Spleen (tissue), 11 donors: ENCODE results near the gene THAP7. TPM values are rescaled to one million over a fixed set of nuclear protein-coding genes. Genes with fewer than 3 reads are reported as not detected.

Source experiments
- DNase-seq: peaks from one replicate; pipeline ENCODE4 v3.0.0-alpha.2; 2020
- H3K27ac ChIP-seq, 8 donors: fragments of 200-600 bp; sonication (generic) in 7 of 8; 1 replicate in 4 of 8; 2 replicates in 4 of 8; pipeline versions ENCODE4 v1.5.0 to v1.8.0; 2016 to 2021; ENCODE audit warnings: inconsistent platforms in 4 of 8, mild to moderate bottlenecking in 4 of 8, moderate library complexity in 1 of 8
- H3K27me3 ChIP-seq, 7 donors: fragments of 200-600 bp; sonication (generic) in 6 of 7; replicated peaks in 1 of 7; 1 replicate in 4 of 7; 2 replicates in 3 of 7; pipeline versions ENCODE4 v1.5.0 to v1.8.0; 2016 to 2021; ENCODE audit warnings: inconsistent platforms in 3 of 7, mild to moderate bottlenecking in 1 of 7
- H3K36me3 ChIP-seq, 6 donors: fragments of 200-600 bp; sonication (generic) in 5 of 6; 1 replicate in 4 of 6; 2 replicates in 2 of 6; pipeline versions ENCODE4 v1.5.0 to v1.8.0; 2016 to 2021; ENCODE audit warnings: inconsistent platforms in 2 of 6
- H3K4me1 ChIP-seq, 6 donors: fragments of 200-600 bp; sonication (generic) in 5 of 6; 1 replicate in 3 of 6; 2 replicates in 3 of 6; pipeline versions ENCODE4 v1.5.0 to v1.8.0; 2016 to 2021; ENCODE audit warnings: inconsistent platforms in 3 of 6
- H3K4me3 ChIP-seq, 8 donors: fragments of 200-600 bp; sonication (generic) in 7 of 8; 1 replicate in 4 of 8; 2 replicates in 4 of 8; pipeline versions ENCODE4 v1.5.0 to v1.8.0; 2016 to 2021; ENCODE audit warnings: inconsistent platforms in 4 of 8, mild to moderate bottlenecking in 4 of 8, moderate library complexity in 2 of 8
- H3K9me3 ChIP-seq, 8 donors: fragments of 200-600 bp; sonication (generic) in 7 of 8; 1 replicate in 4 of 8; 2 replicates in 4 of 8; pipeline versions ENCODE4 v1.5.0 to v1.8.0; 2016 to 2021; ENCODE audit warnings: inconsistent platforms in 4 of 8
- POLR2A ChIP-seq, 3 donors: fragments of 450-650 bp; IDR thresholded peaks; one replicate each; pipeline ENCODE4 v1.5.1; 2017; ENCODE audit warnings: antibody characterized with exemption in 3 of 3, mild to moderate bottlenecking in 1 of 3
- POLR2AphosphoS5 ChIP-seq, 3 donors: sonication (generic); formaldehyde crosslinking; IDR thresholded peaks; one replicate each; pipeline ENCODE4 v1.5.1; 2017; ENCODE audit warnings: antibody characterized with exemption in 3 of 3
- WGBS, 5 donors: extraction: QIAGEN DNeasy Blood & Tissue Kit in 3 of 5; methylation state at CpG; one replicate each; pipeline versions ENCODE4 v1.1.5 to v1.1.7; 2013 to 2018; 5-methylcytosine and 5-hydroxymethylcytosine counted together
- intact Hi-C: fragments of 100-400 bp; cut with DNase I; formaldehyde crosslinking; loops from one replicate; pipeline ENCODE4 v1.15.0; 2023; ENCODE audit warnings: low total_unique reads
- polyA plus RNA-seq, 3 donors: library from polyadenylated mRNA; stranded (reverse); fragments of 200-250 nt; gene quantifications; one replicate each; pipeline ENCODE4 v1.2.1, GENCODE V29; 2013
- total RNA-seq, 7 donors: library from RNA; depleted of rRNA in 3 of 7; stranded (reverse); fragments of >200 nt in 3 of 7; fragmentation: NEBNext Ultra II Directional in 4 of 7; extraction: Animal tissue kit (Norgen Biotek cat#: 25700) in 4 of 7; gene quantifications; one replicate each; pipeline versions ENCODE4 v1.1.0 to v1.2.1, GENCODE V29; 2016 to 2021
- TF ChIP-seq, protein P1 (sequence below), 11 experiments: fragments of 200-600 bp in 7 of 11; fragments of 450-650 bp in 4 of 11; sonication (generic) in 4 of 11; IDR thresholded peaks in 8 of 11; conservative IDR thresholded peaks in 3 of 11; 1 replicate in 7 of 11; 2 replicates in 4 of 11; pipeline versions ENCODE4 v1.4.0 to v1.8.0; 2016 to 2021; ENCODE audit warnings: antibody characterized with exemption in 11 of 11, inconsistent platforms in 4 of 11, mild to moderate bottlenecking in 1 of 11
- donor health status: healthy with polysubstance abuse.
- donor health status: DM: no; HTN: no; CAD: no; lungs with moderate emphysema.
- donor health status: DM: no; HTN: no; CAD: no.
- donor health status: Bipolar disorder and iron deficiency.
- donor health status: healthy.
- donor health status: DM: no; HTN: no; CAD: no.
- donor health status: DM: yes; HTN: yes; CAD: no.

The THAP7 gene
- total and polyA plus RNA-seq, 10 donors = 16.7 to 53.3 (median 29.6) TPM

GRCh38 chr22:21000207-21000986 lies 1.5 kb downstream of the THAP7 start:
- peak overlapping the region in 7 of 8 donors; percentile 96 to 100 (median 98) for H3K27ac ChIP-seq
- H3K27me3 ChIP-seq = no peaks in the 10 kb centered on the region
- H3K4me1 ChIP-seq = peaks cover 30 to 55% (median 37%) of the 10 kb centered on the region in 6 donors
- intact Hi-C loops = no loop called here
- DNase-seq = peak; percentile 79
- H3K9me3 ChIP-seq = no peaks in the 10 kb centered on the region
- H3K36me3 ChIP-seq = peaks cover 0 to 54% (median 45%) of the 10 kb centered on the region in 6 donors
- H3K4me3 ChIP-seq = peak overlapping the region; percentile 66 to 85 (median 74)
- 61 to 74% (median 70%) methylated on average over 13 to 22 of the region's 22 CpGs for WGBS, 5 donors
- peak in 1 of 3 donors; percentile 31 for TF ChIP-seq POLR2AphosphoS5 (IDR thresholded peaks at IDR 0.05)
- TF ChIP-seq POLR2A (IDR thresholded peaks at IDR 0.05) = no peak

GRCh38 chr22:20999350-21000206 lies 2.3 kb downstream of the THAP7 start:
- Histone ChIP-seq H3K36me3 (peaks cover 0 to 62% (median 49%) of the 10 kb centered on the region in 6 donors), H3K27ac (peak overlapping the region in 2 of 8 donors; percentile 99), H3K4me1 (peaks cover 30 to 55% (median 37%) of the 10 kb centered on the region in 6 donors), H3K9me3 (no peaks in the 10 kb centered on the region), H3K27me3 (no peaks in the 10 kb centered on the region), H3K4me3 (peak overlapping the region in 1 of 8 donors; percentile 82)
- DNase-seq = peak; percentile 81
- peak in 2 of 3 donors; percentile 51 to 69 for TF ChIP-seq POLR2AphosphoS5 (IDR thresholded peaks at IDR 0.05)
- no peak for TF ChIP-seq POLR2A (IDR thresholded peaks at IDR 0.05)
- intact Hi-C loops = no loop called here
- 92 to 96% (median 95%) methylated on average over 6 to 27 of the region's 27 CpGs for WGBS, 5 donors

DNA sequence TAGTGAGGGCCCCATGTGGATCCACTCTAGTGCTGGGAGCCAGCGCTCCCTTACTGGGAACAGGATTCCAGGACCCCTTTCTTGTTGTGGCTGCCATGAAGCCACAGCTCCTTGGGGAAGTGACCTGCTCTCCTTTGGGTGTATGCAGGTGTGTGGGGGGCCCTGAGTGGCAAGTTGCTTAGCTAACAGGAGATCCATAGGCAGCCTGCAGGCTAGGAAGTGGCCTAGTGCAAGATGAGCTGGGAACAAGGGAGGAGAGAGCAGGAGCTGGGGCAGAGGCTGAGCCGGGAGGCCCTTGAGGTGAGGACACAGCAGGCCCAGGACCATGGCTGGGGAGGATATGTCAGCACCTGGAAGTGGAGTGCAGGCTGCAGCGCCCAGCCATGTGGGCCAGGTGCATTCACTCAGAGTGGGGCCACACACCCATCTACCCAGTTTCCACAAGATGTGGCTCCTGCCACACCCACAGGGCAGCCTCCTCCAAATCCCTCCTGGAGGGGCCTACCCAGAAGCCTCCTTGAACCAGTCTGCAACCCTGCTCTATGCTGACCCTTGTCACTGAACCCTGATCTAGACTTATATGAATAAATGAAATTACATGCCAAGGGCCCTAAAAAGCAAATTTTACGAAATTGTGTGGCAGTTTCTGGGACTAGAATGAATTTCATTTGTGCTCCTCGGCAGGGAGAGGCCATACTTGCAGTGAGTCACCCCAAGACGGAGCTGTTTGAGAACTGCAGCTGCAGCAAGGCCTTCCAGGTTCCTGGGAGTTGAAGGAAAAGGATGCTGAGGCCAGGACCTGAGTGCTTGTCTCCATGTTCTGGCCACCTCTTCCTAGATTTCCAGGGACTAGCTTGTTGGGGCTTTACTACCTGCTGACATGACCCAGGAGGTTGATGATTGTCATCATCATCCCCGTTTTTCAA lies 3.2 kb downstream of the THAP7 start:
- intact Hi-C loops = no loop called here
- TF ChIP-seq POLR2AphosphoS5 (IDR thresholded peaks at IDR 0.05) (peak in 2 of 3 donors; percentile 58 to 68), POLR2A (IDR thresholded peaks at IDR 0.05) (no peak)
- no peak overlapping the region for H3K4me3 ChIP-seq
- WGBS, 5 donors = 66 to 79% (median 77%) methylated on average over 6 to 7 of the region's 7 CpGs
- no peaks in the 10 kb centered on the region for H3K9me3 ChIP-seq
- no peaks in the 10 kb centered on the region for H3K27me3 ChIP-seq
- DNase-seq = no peak
- H3K4me1 ChIP-seq = peaks cover 25 to 50% (median 33%) of the 10 kb centered on the region in 6 donors
- peak overlapping the region in 1 of 8 donors; percentile 99 for H3K27ac ChIP-seq
- H3K36me3 ChIP-seq = peaks cover 0 to 71% (median 56%) of the 10 kb centered on the region in 6 donors

GRCh38 chr22:20997536-20998257 lies 4.2 kb downstream of the THAP7 start:
- intact Hi-C loops = no loop called here
- WGBS, 5 donors = 86 to 89% (median 88%) methylated on average over 5 to 13 of the region's 13 CpGs
- H3K9me3 ChIP-seq = no peaks in the 10 kb centered on the region
- no peak for DNase-seq
- peaks cover 0 to 81% (median 65%) of the 10 kb centered on the region in 6 donors for H3K36me3 ChIP-seq
- H3K4me3 ChIP-seq = no peak overlapping the region
- H3K4me1 ChIP-seq = peaks cover 16 to 40% (median 24%) of the 10 kb centered on the region in 6 donors
- H3K27ac ChIP-seq = no peak overlapping the region
- no peaks in the 10 kb centered on the region for H3K27me3 ChIP-seq
- peak in 2 of 3 donors; percentile 32 to 59 for TF ChIP-seq POLR2AphosphoS5 (IDR thresholded peaks at IDR 0.05)
- TF ChIP-seq, protein P1, sequence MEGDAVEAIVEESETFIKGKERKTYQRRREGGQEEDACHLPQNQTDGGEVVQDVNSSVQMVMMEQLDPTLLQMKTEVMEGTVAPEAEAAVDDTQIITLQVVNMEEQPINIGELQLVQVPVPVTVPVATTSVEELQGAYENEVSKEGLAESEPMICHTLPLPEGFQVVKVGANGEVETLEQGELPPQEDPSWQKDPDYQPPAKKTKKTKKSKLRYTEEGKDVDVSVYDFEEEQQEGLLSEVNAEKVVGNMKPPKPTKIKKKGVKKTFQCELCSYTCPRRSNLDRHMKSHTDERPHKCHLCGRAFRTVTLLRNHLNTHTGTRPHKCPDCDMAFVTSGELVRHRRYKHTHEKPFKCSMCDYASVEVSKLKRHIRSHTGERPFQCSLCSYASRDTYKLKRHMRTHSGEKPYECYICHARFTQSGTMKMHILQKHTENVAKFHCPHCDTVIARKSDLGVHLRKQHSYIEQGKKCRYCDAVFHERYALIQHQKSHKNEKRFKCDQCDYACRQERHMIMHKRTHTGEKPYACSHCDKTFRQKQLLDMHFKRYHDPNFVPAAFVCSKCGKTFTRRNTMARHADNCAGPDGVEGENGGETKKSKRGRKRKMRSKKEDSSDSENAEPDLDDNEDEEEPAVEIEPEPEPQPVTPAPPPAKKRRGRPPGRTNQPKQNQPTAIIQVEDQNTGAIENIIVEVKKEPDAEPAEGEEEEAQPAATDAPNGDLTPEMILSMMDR (IDR thresholded peaks at IDR 0.05 in 8 of 11, conservative IDR thresholded peaks at IDR 0.05 in 3 of 11) = no peak
